GM12878 (cell line): ENCODE measurements around the gene ACAP2.

ENCODE experiments used
- ATF3 ChIP-seq: IDR thresholded peaks from 2 replicates; pipeline ENCODE4 v1.6.1; 2011; ENCODE audit warnings: low read depth, mild to moderate bottlenecking, low read length, moderate library complexity, borderline replicate concordance; ENCODE audit errors: extremely low read depth
- CEBPB ChIP-seq, 2 experiments: fragments of 150-350 bp in 1 of 2; IDR thresholded peaks; 2 replicates each; pipeline ENCODE4 v1.6.1; 2012 to 2014; ENCODE audit warnings: low read depth in 2 of 2, low read length in 2 of 2, borderline replicate concordance in 1 of 2, inconsistent platforms in 1 of 2
- CREM ChIP-seq: IDR thresholded peaks from 2 replicates; pipeline ENCODE4 v1.6.1; 2014; ENCODE audit warnings: antibody characterized with exemption, low read depth
- CTCF ChIP-seq, 3 experiments: IDR thresholded peaks in 2 of 3; conservative IDR thresholded peaks in 1 of 3; 2 replicates each; pipeline ENCODE4 v1.5.1; 2011; ENCODE audit warnings: low read depth in 3 of 3, low read length in 3 of 3, mild to moderate bottlenecking in 3 of 3, control low read depth in 2 of 3, moderate library complexity in 2 of 3, inconsistent platforms in 1 of 3, mixed read lengths in 1 of 3; ENCODE audit not compliant: control insufficient read depth in 2 of 3, insufficient read depth in 1 of 3; ENCODE audit errors: extremely low read depth in 1 of 3
- MEF2A ChIP-seq: IDR thresholded peaks from 2 replicates; pipeline ENCODE4 v1.6.1; 2011; ENCODE audit warnings: low read depth, mild to moderate bottlenecking, low read length, moderate library complexity; ENCODE audit not compliant: insufficient read depth
- RCOR1 ChIP-seq: conservative IDR thresholded peaks from 2 replicates; pipeline ENCODE4 v1.6.1; 2012; ENCODE audit warnings: low read depth, low read length, improper control_type of control experiment
- SIN3A ChIP-seq: IDR thresholded peaks from 2 replicates; pipeline ENCODE4 v1.6.1; 2012; ENCODE audit warnings: low read depth, low read length, improper control_type of control experiment
- ZNF274 ChIP-seq: IDR thresholded peaks from one replicate; pipeline ENCODE4 v1.8.0; 2011; ENCODE audit not compliant: insufficient read length, insufficient read depth

DNA sequence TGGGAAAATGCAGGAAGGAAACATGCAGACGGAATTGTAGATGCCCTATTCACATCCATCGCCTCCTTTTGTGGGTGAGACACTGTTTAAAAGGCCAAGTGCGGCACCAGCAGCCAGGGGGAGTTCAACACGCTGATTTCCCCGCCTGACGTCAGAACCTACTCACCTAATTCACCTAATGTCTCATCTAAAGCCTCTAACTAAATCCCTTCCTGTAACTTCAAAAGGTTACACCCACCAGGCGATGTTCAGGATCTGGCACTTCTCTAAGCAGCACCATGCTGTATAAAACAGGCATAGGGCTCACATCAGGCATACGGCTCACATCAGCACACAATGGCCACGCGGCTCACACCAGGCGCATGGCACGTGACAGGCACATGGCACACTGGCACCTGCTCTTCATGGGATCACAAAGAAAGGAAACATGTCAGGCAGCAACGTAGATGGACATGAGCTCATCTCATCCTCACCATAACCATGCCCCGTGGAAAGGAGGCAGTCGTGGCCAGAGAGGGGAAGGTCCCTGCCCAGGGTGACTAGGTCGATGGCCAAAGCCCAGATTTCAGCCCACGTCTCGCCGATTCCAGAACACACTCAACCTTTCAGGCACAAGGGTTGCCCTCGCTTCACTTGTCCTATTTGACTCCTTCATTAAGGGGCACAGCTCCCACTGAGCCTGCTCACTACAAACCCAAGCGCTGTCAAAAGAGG is 193.6 kb downstream of the ACAP2 start:
- TF ChIP-seq ATF3, result no peak
- no peak for TF ChIP-seq SIN3A
- no peak for TF ChIP-seq CTCF (IDR thresholded peaks at IDR 0.05 in 2 of 3, conservative IDR thresholded peaks at IDR 0.05 in 1 of 3; ENCODE audit: control insufficient read depth in 2 of 3, extremely low read depth in 1 of 3, insufficient read depth in 1 of 3, low read depth in 3 of 3, low read length in 3 of 3)
- TF ChIP-seq MEF2A, result no peak
- no peak for TF ChIP-seq CEBPB (IDR thresholded peaks at IDR 0.05; ENCODE audit: borderline replicate concordance in 1 of 2, low read depth in 2 of 2, low read length in 2 of 2)
- no peak for TF ChIP-seq CREM
- TF ChIP-seq ZNF274, result no peak
- TF ChIP-seq RCOR1, result no peak
